Measurements from ENCODE around the gene PAX6.

PAX6 gene

DNA sequence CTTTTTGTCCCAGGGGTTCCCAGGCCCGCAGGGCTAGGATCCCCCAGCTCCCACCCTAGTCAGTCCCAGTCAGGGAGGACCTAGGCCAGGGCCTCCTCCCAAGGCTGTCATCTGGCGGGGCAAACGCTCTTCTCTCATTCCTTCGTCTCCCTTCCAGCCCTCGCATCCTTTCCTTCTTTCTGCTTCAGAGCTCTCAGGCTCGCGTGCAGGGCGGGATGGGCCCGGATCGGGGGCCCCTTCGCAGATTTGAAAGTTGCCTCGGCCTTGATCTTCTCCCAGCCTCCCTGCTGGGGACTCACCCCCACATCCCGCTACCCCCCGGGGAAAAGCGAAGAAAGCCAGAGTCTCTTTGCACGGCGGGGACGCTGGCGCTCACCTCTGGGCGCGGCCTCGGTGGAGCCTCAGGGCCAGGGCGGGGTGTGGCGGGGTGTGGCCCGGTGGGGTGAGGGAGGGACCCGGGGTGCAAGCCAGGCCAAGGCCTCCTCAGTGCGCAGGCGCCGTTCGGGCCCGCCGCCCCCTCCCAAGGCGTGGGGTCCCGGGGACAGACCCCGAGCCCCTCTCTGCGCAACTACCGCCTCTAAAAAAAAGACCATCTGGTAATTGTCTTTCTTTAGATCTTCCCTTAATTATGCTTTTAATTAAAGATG lies 14.8 kb upstream of the PAX6 start:
- peak; percentile 31 for DNase-seq (ENCODE audit: low spot score)

DNA sequence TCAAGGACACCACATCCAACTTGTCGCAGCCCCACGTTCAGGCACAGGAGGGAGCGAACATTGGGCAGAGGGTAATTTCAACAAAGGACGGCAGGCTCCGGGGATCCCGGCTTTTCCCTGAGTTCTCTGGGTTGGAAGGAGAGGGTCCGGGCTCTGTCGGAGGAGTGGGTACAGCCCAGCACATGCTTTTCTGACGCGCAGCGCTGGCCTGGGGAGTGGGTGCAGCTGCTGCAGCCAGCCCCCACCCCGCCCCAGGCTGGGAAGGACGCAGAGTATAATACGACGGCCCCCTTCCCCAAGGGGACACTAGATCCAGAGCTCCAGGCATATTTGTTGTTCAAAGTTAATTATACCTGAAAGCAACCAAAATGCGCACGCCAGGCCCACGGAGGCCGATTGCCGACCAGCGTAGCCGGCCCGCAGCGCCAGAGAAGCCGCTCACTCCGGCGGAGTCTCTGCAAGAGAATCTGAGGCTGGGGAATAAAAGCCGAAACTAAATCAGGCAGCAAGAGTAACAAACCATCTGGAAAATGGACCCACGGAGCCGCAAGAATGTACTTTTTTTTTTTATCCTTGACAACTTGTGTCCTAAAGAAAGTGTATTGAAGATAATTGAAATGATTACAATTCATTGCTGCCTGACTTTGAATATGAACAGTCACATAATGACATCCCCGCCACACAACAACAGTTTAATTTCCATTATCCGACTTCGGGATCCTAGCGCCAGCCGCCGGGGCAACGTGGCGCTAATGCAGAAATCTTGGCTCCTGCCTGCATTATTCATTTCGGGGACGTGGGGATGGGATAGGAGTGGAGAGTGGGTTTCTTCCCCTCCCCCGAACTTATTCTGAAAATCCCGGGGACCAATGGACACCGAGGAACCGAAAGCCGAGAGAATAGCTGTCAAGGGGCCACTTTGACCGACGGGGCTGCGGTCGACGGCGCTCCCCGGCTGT lies 14.0 kb upstream of the PAX6 start:
- DNase-seq (ENCODE audit: low spot score) = peak; percentile 35
- TF ChIP-seq, protein P1, sequence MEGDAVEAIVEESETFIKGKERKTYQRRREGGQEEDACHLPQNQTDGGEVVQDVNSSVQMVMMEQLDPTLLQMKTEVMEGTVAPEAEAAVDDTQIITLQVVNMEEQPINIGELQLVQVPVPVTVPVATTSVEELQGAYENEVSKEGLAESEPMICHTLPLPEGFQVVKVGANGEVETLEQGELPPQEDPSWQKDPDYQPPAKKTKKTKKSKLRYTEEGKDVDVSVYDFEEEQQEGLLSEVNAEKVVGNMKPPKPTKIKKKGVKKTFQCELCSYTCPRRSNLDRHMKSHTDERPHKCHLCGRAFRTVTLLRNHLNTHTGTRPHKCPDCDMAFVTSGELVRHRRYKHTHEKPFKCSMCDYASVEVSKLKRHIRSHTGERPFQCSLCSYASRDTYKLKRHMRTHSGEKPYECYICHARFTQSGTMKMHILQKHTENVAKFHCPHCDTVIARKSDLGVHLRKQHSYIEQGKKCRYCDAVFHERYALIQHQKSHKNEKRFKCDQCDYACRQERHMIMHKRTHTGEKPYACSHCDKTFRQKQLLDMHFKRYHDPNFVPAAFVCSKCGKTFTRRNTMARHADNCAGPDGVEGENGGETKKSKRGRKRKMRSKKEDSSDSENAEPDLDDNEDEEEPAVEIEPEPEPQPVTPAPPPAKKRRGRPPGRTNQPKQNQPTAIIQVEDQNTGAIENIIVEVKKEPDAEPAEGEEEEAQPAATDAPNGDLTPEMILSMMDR (IDR thresholded peaks at IDR 0.05; ENCODE audit: extremely low read depth, missing control alignments) = no peak

More for the DNA sequence above, 14.8 kb upstream of the PAX6 start:
- TF ChIP-seq, protein P1 (IDR thresholded peaks at IDR 0.05; ENCODE audit: extremely low read depth, missing control alignments) = no peak

DNA sequence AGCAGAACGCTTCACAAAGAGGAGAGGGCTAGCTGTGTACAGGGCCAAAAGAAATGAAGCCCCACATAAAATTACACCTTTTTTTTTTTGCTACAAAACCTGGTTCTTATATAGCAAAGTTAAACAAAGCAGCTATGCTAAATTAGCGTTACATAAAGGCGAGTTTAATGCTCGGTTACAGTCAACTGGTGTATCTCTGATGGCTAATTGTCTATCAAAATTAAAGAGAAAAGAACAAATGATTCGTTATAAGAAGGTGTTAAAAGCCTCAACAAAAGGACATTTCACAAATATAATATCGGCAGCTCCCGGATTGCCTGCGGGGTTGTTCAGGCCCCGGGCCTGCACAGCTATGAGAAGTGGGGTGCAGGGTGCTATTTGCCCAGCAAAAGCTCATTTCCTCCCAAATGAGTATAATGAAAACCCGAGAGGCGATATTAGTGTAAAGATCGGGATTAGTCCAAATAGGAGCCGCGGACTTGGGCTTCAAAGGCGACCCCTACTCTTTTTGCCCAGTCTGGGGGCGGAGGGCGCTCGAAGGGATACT lies 13.3 kb upstream of the PAX6 start:
- DNase-seq (ENCODE audit: low spot score) = no peak
- TF ChIP-seq, protein P1 (IDR thresholded peaks at IDR 0.05; ENCODE audit: extremely low read depth, missing control alignments) = no peak

DNA sequence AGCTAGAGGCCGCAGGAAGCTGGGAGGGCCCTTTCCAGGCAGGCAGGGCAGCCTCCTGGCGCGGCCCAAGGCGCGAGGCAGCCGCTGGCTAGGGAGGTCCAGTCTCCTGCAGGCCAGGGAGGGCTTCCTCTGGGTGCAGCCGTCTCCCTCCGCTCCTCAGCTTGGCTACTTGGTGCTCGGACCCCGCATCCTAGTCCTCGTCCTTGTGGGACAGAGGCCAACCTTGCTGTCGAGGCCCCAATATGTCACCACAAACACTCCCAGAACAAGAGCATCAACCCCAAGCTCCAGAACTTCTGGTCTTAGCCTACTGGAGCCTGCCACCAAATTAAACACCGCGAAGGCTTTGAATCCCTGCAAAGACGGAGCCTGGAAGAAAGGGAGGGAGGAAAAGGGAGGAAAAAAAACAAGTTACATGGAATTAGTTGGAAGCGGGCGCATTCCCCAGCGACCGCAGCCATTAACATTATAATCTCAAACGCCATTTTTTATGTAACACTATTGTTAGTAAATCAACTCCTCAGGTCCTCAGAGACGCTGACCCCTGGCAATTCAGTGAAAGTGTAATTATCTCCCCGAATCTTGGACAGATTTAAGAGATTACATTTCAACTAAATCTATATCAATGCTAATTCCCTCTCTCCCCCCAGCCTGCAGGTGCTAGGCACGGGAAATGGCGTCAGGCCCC lies 12.7 kb upstream of the PAX6 start:
- TF ChIP-seq, protein P1 (IDR thresholded peaks at IDR 0.05; ENCODE audit: extremely low read depth, missing control alignments) = no peak
- DNase-seq (ENCODE audit: low spot score) = no peak

DNA sequence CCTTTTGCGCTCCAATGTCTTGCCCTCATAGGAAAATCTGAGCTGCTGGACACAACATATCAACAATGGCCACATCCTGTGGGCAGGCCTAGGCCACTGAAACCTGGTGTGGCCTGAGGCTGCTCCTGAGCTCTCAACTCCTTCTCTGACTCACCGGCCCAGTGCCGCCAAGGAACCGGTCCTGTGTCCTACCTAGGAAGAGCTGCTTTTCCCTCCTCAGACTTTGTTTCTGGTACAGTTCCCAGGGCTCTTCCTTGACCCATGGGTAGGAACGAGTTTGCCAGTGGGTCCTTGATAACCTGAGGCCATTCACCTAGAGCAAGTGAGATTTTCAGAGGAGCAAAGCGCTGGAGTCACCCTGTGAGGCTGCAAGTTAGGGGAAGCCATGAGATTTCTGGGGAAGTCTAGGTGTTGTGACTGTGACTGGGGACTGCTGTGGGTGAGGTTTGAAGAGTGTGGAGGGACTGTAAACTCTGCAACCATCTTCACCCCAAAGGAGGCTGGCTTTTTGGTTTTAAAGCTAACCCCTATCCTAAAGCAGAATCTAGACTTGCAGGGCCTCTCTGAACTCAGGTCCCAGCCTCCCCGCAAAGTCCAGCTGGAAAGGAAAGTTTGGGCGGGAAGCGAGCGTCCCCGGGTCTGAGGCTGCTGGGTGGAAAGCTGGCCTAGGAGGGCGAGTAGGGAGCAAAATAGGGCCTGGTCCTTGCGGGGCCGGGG lies 12.0 kb upstream of the PAX6 start:
- no peak for DNase-seq (ENCODE audit: low spot score)
- TF ChIP-seq, protein P1 (IDR thresholded peaks at IDR 0.05; ENCODE audit: extremely low read depth, missing control alignments) = no peak

DNA sequence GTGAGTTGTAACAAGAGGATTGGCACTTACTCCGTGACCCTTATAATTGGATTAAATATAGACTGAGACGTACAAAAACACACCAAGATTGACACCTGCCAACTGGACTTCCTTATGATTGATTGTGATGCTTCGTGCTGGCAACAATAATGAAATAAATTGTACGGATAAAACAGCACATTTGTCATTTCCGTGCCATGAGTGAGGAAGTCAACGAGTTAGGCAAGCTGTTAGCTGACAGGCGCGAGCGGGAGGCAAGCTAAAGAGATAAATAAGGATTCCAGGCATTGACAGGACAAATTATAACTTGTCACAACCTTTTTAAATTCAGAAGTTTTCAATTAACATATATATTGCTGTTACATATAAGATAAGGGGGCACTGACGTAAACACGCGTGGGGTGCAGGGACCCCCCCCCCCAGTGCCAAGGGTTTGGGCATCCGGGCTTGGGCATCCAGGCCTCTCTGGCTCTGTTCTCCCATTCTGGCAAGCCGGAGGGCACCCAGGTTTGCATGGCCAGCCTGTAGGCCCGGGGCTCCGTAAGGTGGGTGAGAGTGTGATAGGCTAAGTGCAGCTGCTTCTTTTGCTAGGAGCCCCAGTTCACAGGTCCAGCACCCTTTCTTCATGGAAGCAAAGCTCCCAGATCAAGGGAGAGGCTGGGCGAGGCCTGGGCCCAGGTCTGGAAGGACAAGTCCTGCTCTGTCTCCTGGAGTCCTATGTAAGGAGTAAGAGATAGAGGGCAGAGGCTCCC lies 11.2 kb upstream of the PAX6 start:
- TF ChIP-seq, protein P1 (IDR thresholded peaks at IDR 0.05; ENCODE audit: extremely low read depth, missing control alignments) = no peak
- DNase-seq (ENCODE audit: low spot score) = no peak

All from GM20000 (cell line).